Kidney (tissue), 14 donors: ENCODE measurements around the gene TSEN2. TPM values are rescaled to one million over a fixed set of nuclear protein-coding genes. Genes with fewer than 3 reads are reported as not detected.

Experiments
- DNase-seq, 5 donors: peaks; one replicate each; pipeline ENCODE4 v3.0.0-alpha.2; 2013 to 2020
- FAIRE-seq: peaks from 2 replicates; lab custom pipeline; 2012; peaks lifted over from hg19 to GRCh38; lab: Jason Lieb, UNC
- H3K27ac ChIP-seq, 2 donors: one replicate each; pipeline ENCODE4 v1.7.0; 2013; ENCODE audit warnings: low read depth in 2 of 2, low read length in 2 of 2, inconsistent platforms in 1 of 2
- H3K27me3 ChIP-seq: one replicate; pipeline ENCODE4 v1.7.1; 2013; ENCODE audit warnings: low read length, inconsistent platforms; ENCODE audit not compliant: control insufficient read depth, insufficient read depth
- H3K36me3 ChIP-seq, 3 donors: one replicate each; pipeline versions ENCODE4 v1.7.0 to v1.7.1; 2013; ENCODE audit warnings: low read length in 3 of 3, control low read depth in 1 of 3, inconsistent platforms in 1 of 3; ENCODE audit not compliant: insufficient read depth in 3 of 3, control insufficient read depth in 2 of 3
- H3K4me1 ChIP-seq, 3 donors: one replicate each; pipeline versions ENCODE4 v1.7.0 to v1.7.1; 2013; ENCODE audit warnings: low read length in 3 of 3, inconsistent platforms in 1 of 3, low read depth in 1 of 3; ENCODE audit not compliant: control insufficient read depth in 2 of 3, insufficient read depth in 2 of 3
- H3K4me3 ChIP-seq, 3 donors: one replicate each; pipeline versions ENCODE4 v1.7.0 to v1.8.1; 2013; ENCODE audit warnings: low read length in 3 of 3, control low read depth in 1 of 3, inconsistent platforms in 1 of 3
- H3K9ac ChIP-seq, 3 donors: one replicate each; pipeline versions ENCODE4 v1.7.0 to v1.7.1; 2013; ENCODE audit warnings: low read length in 3 of 3, control low read depth in 1 of 3, inconsistent platforms in 1 of 3
- H3K9me3 ChIP-seq, 3 donors: one replicate each; pipeline versions ENCODE4 v1.7.0 to v1.7.1; 2013; ENCODE audit warnings: low read length in 3 of 3, control low read depth in 1 of 3, inconsistent platforms in 1 of 3; ENCODE audit not compliant: control insufficient read depth in 2 of 3, insufficient read depth in 1 of 3
- CTCF ChIP-seq: IDR thresholded peaks from 3 replicates; pipeline ENCODE4 v1.5.1; 2012; ENCODE audit warnings: mild to moderate bottlenecking, moderate library complexity, borderline replicate concordance; ENCODE audit not compliant: insufficient read depth; ENCODE audit errors: extremely low read depth
- intact Hi-C: fragments of 100-400 bp; cut with DNase I; formaldehyde crosslinking; loops from one replicate; pipeline ENCODE4 v1.11.1; 2022
- polyA plus RNA-seq: library from polyadenylated mRNA; stranded (reverse); fragments of 350-450 nt; fragmentation: Illumina TruSeq; extraction: RNeasy Lipid Tissue Mini Kit (QIAGEN cat#74804); gene quantifications from one replicate; pipeline ENCODE4 v1.2.3, GENCODE V29; 2014; ENCODE audit warnings: low read depth, low replicate concordance; ENCODE audit not compliant: insufficient read depth
- total RNA-seq: library from RNA; stranded (reverse); fragmentation: NEBNext Ultra II Directional; extraction: Animal tissue kit (Norgen Biotek cat#: 25700); gene quantifications from one replicate; pipeline ENCODE4 v1.2.1, GENCODE V29; 2021
- donor health status: control.
- donor health status: control.
- donor health status: control.
- donor health status: control.
- donor health status: control.
- donor health status: DM: yes; HTN: yes; CAD: no.
- donor health status: Normal renal cell carcinoma (clear cell type).

The TSEN2 gene
- total and polyA plus RNA-seq, 2 donors from 2014 or later: 10.3 to 20.7 TPM

- no peaks in the 10 kb centered on the region for H3K9me3 ChIP-seq
- intact Hi-C loops: no loop called here
Observed at GRCh38 chr3:12465151-12465835, 19.0 kb upstream of the TSEN2 start.

GRCh38 chr3:12465836-12466225 lies 18.4 kb upstream of the TSEN2 start:
- intact Hi-C loops: no loop called here

More at GRCh38 chr3:12465151-12465835, 19.0 kb upstream of the TSEN2 start:
- TF ChIP-seq CTCF: no peak
- Histone ChIP-seq H3K9ac (no peak overlapping the region), H3K4me3 (peak overlapping the region in 2 of 3 donors; percentile 25 to 39), H3K36me3 (no peaks in the 10 kb centered on the region), H3K4me1 (peaks cover 0 to 9% (median 0%) of the 10 kb centered on the region in 3 donors), H3K27me3 (no peaks in the 10 kb centered on the region), H3K27ac (peak overlapping the region; percentile 11 to 50)
- FAIRE-seq (no peak), DNase-seq (peak in 3 of 5 donors; percentile 45 to 66 (median 58))

GRCh38 chr3:12467746-12468145 lies 16.5 kb upstream of the TSEN2 start:
- no peak for FAIRE-seq
- no peak overlapping the region for H3K27ac ChIP-seq
- no peaks in the 10 kb centered on the region for H3K27me3 ChIP-seq
- H3K36me3 ChIP-seq: no peaks in the 10 kb centered on the region
- H3K4me1 ChIP-seq: peaks cover 0 to 4% (median 0%) of the 10 kb centered on the region in 3 donors
- H3K4me3 ChIP-seq: no peak overlapping the region
- intact Hi-C loops: no loop called here
- TF ChIP-seq CTCF: no peak
- no peaks in the 10 kb centered on the region for H3K9me3 ChIP-seq
- H3K9ac ChIP-seq: no peak overlapping the region
- DNase-seq: no peak

More at GRCh38 chr3:12465836-12466225, 18.4 kb upstream of the TSEN2 start:
- Histone ChIP-seq H3K27me3 (no peaks in the 10 kb centered on the region), H3K9me3 (no peaks in the 10 kb centered on the region), H3K36me3 (no peaks in the 10 kb centered on the region), H3K9ac (no peak overlapping the region), H3K4me3 (peak overlapping the region in 2 of 3 donors; percentile 25 to 39), H3K27ac (peak overlapping the region; percentile 11 to 42), H3K4me1 (peaks cover 0 to 9% (median 0%) of the 10 kb centered on the region in 3 donors)
- FAIRE-seq (no peak), DNase-seq (no peak)
- no peak for TF ChIP-seq CTCF
